Heart right ventricle (tissue), 16 donors: ENCODE results near the gene NPHS2. TPM values are rescaled to one million over a fixed set of nuclear protein-coding genes. Genes with fewer than 3 reads are reported as not detected.

ENCODE experiments used
- ATAC-seq, 8 donors: fragments of 200-7000 bp; cut with Tn5 transposase; one replicate each; pipeline ENCODE4 v1.9.1; 2020; ENCODE audit warnings: mild to moderate bottlenecking in 8 of 8, moderate library complexity in 8 of 8, moderate number of reproducible peaks in 1 of 8
- DNase-seq, 2 donors: peaks; one replicate each; pipeline ENCODE4 v3.0.0-alpha.2; 2020
- H3K27ac ChIP-seq, 10 donors: fragments of 200-600 bp; sonication (generic) in 2 of 10; one replicate each; pipeline versions ENCODE4 v1.5.0 to v1.8.0; 2020 to 2022; ENCODE audit warnings: mild to moderate bottlenecking in 3 of 10
- H3K27me3 ChIP-seq, 7 donors: fragments of 200-600 bp; one replicate each; pipeline ENCODE4 v1.8.0; 2021 to 2022; ENCODE audit warnings: mild to moderate bottlenecking in 2 of 7
- H3K36me3 ChIP-seq, 9 donors: fragments of 200-600 bp; sonication (generic) in 1 of 9; one replicate each; pipeline versions ENCODE4 v1.5.0 to v1.8.0; 2020 to 2022; ENCODE audit warnings: mild to moderate bottlenecking in 2 of 9
- H3K4me1 ChIP-seq, 9 donors: fragments of 200-600 bp; sonication (generic) in 1 of 9; one replicate each; pipeline versions ENCODE4 v1.5.0 to v1.8.0; 2020 to 2022; ENCODE audit warnings: mild to moderate bottlenecking in 4 of 9
- H3K4me3 ChIP-seq, 10 donors: fragments of 200-600 bp; sonication (generic) in 2 of 10; one replicate each; pipeline versions ENCODE4 v1.5.0 to v1.8.0; 2020 to 2022; ENCODE audit warnings: mild to moderate bottlenecking in 7 of 10, moderate library complexity in 2 of 10
- H3K9me3 ChIP-seq, 11 donors: fragments of 200-600 bp in 10 of 11; sonication (generic) in 2 of 11; one replicate each; pipeline versions ENCODE4 v1.5.0 to v1.8.0; 2013 to 2022; ENCODE audit warnings: mild to moderate bottlenecking in 2 of 11, control low read depth in 1 of 11, moderate library complexity in 1 of 11
- WGBS, 2 donors: extraction: QIAGEN DNeasy Blood & Tissue Kit; methylation state at CpG; one replicate each; pipeline ENCODE4 v1.1.7; 2013; ENCODE audit warnings: inconsistent platforms in 1 of 2; 5-methylcytosine and 5-hydroxymethylcytosine counted together
- intact Hi-C, 10 donors: fragments of 100-400 bp; cut with DNase I; formaldehyde crosslinking; loops; one replicate each; pipeline versions ENCODE4 v1.11.1 to v1.14.2; 2022
- polyA plus RNA-seq, 2 donors: library from polyadenylated mRNA; stranded (reverse); fragments of 200-250 nt; gene quantifications; one replicate each; pipeline ENCODE4 v1.2.3, GENCODE V29; 2013
- total RNA-seq, 10 donors: library from RNA; stranded (reverse); fragmentation: NEBNext Ultra II Directional in 3 of 10; extraction: Animal tissue kit (Norgen Biotek cat#: 25700) in 3 of 10; gene quantifications; one replicate each; pipeline versions ENCODE4 v1.2.1 to v1.2.4, GENCODE V29; 2021 to 2023
- TF ChIP-seq, protein P1 (sequence below), 9 donors: fragments of 200-600 bp; sonication (generic) in 2 of 9; IDR thresholded peaks; one replicate each; pipeline versions ENCODE4 v1.5.0 to v1.8.0; 2021 to 2022; ENCODE audit warnings: antibody characterized with exemption in 9 of 9, mild to moderate bottlenecking in 5 of 9, moderate library complexity in 1 of 9
- donor health status: Arrhythmogenic right ventricular cardiomyopathy.
- donor health status: ischemic (EF 13 %, LVEDD 7.1; RV severe dilation, severe dysfunction).
- donor health status: healthy with polysubstance abuse.
- donor health status: DM: no; HTN: yes; CAD: no.
- donor health status: DM: no; HTN: no; CAD: no.
- donor health status: ischemic (EF 25% LVEDD 6.9; RV normal size, moderate dysfunction).
- donor health status: ischemic (EF 25% LVEDD 5.7; RV mildly dilated, moderate dysfunction).
- donor health status: healthy.
- donor health status: DM: yes; HTN: yes; CAD: no.
- donor health status: Ischemic cardiomyopathy.
- donor health status: ischemic (EF 35%, LVEDD 5.7; RV mildly dilated, moderate dysfunction).
- donor health status: nonischemic (EF 11% LVEDD 7.7; RV severe dilation, severe dysfunction).
- donor health status: DM: yes; HTN: yes; CAD: no.
- donor health status: PGD.
- donor health status: ischemic (EF 29% LVEDD 5.4; RV normal size, mild dysfunction).
- donor health status: nonischemic (EF 23%, LVEDD 6.1; RV moderate dilation, normal function).

NPHS2 gene
- total and polyA plus RNA-seq, 12 donors = not detected

- TF ChIP-seq, protein P1, sequence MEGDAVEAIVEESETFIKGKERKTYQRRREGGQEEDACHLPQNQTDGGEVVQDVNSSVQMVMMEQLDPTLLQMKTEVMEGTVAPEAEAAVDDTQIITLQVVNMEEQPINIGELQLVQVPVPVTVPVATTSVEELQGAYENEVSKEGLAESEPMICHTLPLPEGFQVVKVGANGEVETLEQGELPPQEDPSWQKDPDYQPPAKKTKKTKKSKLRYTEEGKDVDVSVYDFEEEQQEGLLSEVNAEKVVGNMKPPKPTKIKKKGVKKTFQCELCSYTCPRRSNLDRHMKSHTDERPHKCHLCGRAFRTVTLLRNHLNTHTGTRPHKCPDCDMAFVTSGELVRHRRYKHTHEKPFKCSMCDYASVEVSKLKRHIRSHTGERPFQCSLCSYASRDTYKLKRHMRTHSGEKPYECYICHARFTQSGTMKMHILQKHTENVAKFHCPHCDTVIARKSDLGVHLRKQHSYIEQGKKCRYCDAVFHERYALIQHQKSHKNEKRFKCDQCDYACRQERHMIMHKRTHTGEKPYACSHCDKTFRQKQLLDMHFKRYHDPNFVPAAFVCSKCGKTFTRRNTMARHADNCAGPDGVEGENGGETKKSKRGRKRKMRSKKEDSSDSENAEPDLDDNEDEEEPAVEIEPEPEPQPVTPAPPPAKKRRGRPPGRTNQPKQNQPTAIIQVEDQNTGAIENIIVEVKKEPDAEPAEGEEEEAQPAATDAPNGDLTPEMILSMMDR (IDR thresholded peaks at IDR 0.05) = no peak
- no peak for ATAC-seq
- DNase-seq = no peak
- H3K4me1 ChIP-seq = no peaks in the 10 kb centered on the region
- H3K9me3 ChIP-seq = no peaks in the 10 kb centered on the region
- intact Hi-C loops = no loop called here
- no peak overlapping the region for H3K4me3 ChIP-seq
- H3K27me3 ChIP-seq = no peaks in the 10 kb centered on the region
- 84 to 87% methylated on average over 6 of the region's 6 CpGs for WGBS, 2 donors
- no peak overlapping the region for H3K27ac ChIP-seq
- H3K36me3 ChIP-seq = no peaks in the 10 kb centered on the region
These were observed 69.5 kb downstream of the NPHS2 start for GRCh38 chr1:179506199-179506598.

Other genes with a start within 250 kb of the NPHS2 start
- under 1 TPM in 3 of 10 donors, not detected in 7; 0.12 to 0.17 (median 0.17) TPM for gene AXDND1, start 210.0 kb downstream of the NPHS2 start, total RNA-seq
- gene AXDND1, start 210.0 kb downstream of the NPHS2 start, polyA plus RNA-seq = under 1 TPM in 1 of 2 donors, not detected in 1; 0.03 TPM
- under 1 TPM in 1 of 10 donors, not detected in 9; 0.07 TPM for gene TDRD5, start 15.9 kb upstream of the NPHS2 start, total RNA-seq
- gene TDRD5, start 15.9 kb upstream of the NPHS2 start, polyA plus RNA-seq = not detected
- gene FAM163A, start 167.3 kb upstream of the NPHS2 start, total RNA-seq = under 1 TPM in 6 of 10 donors, not detected in 4; 0.07 to 0.30 (median 0.14) TPM
- gene FAM163A, start 167.3 kb upstream of the NPHS2 start, polyA plus RNA-seq = under 1 TPM; 0.15 to 0.19 TPM